GM18526 (cell line): Measurements from ENCODE around the gene C1orf141.

ENCODE experiments used
- POLR2A ChIP-seq: IDR thresholded peaks from 3 replicates; pipeline ENCODE4 v1.6.1; 2011; ENCODE audit not compliant: insufficient read length; ENCODE audit errors: extremely low read depth

The C1orf141 gene

DNA sequence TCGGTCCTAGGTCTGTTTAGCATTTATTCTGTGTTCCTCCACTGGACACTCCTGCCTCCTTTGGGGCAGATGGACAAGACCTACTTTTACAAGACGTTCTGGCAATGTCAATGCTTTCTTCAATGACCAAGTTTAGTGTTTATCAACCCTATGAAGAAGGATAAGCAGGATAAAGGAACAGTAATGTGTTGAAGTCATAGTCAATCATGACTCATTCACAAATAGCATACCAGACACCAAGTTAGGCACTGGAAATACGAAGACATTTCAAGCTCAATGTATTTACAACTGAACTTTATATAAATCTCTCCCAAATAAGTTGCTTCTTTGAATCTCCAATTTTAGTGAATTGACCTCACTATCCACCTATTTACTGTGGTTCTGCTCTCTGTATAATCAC lies 76.0 kb downstream of the C1orf141 start:
- no peak for TF ChIP-seq POLR2A

DNA sequence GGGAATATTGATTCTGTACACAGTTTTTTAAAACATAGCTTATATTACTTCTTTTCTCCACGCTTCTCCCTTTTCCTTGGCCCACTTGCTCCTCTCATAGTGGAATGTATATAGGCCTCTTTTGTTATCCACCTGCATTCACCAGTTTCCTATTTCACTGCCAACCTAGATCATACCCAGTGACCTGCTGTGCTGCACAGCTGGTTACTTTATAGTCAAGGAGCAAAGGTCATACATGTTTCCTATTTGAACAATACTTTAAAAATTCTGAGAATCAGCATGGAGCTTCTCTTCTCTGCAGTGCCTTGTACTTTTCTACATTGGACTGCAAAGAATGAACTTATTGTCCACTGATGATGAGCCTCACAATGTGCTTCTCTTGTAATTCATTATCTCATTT lies 76.5 kb downstream of the C1orf141 start:
- no peak for TF ChIP-seq POLR2A

DNA sequence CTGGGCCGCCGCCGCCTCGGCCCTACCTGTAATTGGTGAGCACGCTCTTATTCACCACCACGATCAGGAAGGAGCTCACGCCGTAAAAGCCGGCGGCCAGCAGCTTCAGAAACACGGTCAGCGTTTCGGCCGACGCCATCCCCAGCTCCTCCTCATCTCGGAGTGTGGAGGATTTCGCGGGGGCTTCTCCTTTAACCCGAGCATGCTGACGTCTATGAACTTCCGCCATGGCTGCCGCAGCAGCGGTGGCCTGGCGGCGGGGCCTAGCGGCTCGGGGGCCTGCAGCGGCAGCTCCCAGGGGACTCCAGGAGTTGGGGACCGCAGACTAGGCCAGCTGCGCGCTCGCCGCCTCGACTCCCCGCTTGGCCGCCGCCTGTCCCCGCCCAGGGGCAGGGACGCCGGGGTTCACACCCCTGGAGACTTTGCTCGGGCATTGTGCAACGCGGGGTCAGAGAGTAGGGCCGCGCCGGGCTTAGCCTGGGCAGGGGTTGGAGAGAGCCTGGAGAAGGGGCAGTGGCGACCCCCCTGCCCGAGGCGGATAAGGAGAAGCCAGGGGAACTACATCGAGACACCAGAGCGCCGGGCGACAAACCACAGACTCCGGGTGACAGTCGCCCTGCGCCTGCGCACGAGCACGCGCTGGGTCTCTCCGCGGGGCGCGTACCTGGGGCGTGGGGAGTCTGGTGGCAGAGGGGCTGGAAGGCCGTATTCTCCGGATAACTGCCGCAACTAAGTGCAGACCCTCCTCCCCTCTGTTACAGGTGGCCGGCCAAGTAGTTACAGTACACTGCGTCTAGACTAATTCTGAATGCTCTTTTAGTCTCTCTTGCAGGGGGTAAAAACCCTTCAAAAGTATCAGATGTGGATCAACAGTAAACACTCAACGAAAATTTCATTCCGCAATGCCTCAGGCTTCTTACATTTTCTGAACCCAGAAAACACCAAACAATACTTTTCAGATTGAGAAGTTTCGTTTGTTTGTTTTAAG lies 80.7 kb downstream of the C1orf141 start, which contains the start of gene SLC35D1:
Gene SLC35D1 (minus strand): TSS at position 364 of the 988 bp plus-strand sequence. CDS start 135 bp downstream, at position 229.
- TF ChIP-seq POLR2A, result peak; percentile 43

DNA sequence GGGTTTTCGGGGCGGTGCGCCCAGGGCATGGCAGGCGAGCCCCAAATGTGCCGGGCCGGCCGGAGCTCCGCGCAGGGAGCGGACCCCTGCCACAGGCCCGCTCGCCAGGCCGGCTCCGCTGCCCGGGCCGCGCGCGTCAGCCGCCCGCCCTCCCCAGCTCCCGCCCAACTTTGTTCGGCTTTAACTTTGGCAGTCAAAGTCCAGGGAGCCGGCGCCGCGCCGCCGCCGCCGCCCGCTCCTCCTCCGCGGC lies 81.3 kb downstream of the C1orf141 start:
- TF ChIP-seq POLR2A, result no peak

DNA sequence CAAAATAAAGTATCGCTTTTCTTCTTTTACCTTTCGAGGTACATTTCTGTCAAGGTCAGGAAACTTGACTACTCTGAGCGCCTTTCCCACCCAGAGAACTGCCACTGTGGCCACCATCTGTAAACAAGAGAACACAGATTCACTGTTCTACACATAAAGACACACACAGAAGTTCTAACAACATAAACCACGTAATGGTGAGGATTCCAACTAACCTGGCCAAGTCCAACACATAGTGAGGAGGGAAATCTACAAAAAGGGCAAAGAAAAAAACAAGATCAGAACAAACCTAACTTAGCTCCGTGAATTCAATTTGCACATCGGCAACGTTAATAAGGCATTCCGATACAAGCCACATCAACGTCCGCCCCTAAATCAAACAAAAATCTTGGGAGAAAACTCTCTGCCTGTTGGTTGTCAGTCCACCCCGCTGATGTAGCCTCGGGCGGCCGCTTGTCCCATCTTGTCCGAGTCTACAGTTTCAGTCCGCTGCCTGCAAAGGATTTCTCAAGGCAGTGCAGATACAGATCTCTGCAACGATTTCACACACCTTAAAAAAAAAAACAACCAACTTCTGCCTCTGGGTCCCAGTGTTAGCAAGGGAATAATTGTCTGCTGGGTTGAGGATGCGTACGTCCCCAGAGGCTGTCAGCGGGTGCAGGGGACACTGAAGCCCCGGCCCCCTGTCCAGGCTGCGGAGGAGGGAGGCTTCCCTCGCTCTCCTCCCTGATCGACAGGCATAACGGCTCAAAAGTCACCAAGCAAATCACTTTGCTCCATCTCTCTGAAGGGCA lies 81.8 kb downstream of the C1orf141 start:
- no peak for TF ChIP-seq POLR2A

DNA sequence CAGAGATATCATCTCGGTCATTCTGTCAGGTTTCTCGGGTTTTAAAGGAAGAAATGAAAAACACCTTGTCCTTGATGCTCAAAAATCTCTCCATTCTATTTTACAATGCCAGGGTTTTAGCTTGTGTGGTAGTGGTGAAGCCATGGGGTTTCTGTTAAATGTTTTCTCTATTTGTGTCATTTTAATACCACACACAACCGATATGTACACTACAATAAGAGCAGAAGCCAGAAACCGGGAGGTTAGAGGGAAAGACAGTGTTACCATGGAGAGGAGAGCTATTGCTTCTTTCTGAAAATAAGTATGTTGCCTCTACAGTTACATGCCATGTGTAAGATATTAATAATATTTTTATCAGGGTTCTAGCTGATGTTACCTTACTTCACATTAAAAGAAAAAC lies 83.6 kb downstream of the C1orf141 start:
- no peak for TF ChIP-seq POLR2A

DNA sequence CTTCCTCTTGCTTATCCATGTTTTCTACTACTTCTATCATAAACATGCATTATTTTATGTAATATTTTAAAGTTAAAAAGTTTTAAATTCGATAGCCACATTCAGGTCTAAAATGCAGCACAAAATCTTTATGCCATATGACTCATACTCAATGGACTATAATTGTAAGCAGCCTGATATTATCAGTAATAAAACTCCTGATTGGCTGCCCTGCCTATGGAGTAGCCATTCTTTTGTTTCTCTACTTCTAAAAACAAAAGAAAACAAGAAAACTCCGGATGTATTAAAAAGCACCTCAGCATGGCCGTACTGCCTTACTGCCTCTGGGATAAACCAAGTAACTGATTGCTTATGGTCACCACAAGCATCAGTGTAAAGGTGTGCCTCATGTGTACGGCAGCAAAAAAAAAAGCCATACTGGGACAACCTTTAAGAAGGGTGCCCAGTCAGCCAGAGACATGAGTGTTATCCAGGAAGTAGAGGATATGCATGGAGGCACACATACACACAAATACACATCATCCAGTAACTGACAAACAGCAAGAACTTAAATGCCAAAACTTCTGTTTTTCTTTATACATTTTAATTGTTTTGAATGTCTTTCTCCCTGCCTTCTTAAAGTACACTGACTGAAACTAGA lies 90.0 kb downstream of the C1orf141 start:
- TF ChIP-seq POLR2A, result no peak

DNA sequence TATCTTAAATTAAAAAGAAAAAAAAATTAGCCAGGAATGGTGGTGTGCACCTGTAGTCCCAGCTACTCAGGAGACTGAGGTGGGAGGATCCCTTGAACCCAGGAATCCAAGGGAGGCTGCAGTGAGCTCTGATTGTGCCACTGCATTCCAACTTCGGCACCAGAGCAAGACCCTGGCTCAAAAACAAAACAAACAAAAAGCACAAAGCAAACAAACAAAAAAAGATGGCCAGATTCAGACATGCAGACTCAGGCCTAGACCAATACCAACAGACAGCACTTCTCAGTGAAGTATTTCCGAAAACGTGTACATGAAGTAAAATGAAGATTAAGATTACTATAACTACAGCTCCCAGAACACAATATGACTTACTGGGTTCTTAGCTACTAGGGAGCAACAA lies 91.4 kb downstream of the C1orf141 start:
- no peak for TF ChIP-seq POLR2A
